SK-N-SH (cell line): ENCODE data around the gene ATF6. TPM values are rescaled to one million over a fixed set of nuclear protein-coding genes. Genes with fewer than 3 reads are reported as not detected.

Experiments used
- CTCF ChIA-PET: fragments of 300-600, 350-600 bp; formaldehyde crosslinking; extraction: SDS; loops from one replicate; lab custom pipeline; 2021; lab: Yijun Ruan, JAX
- POLR2A ChIA-PET: fragments of 350-600 bp; sonication (Branson Sonifier 250); formaldehyde crosslinking; extraction: SDS; loops from one replicate; lab custom pipeline; 2020; ENCODE audit warnings: antibody characterized with exemption, inconsistent platforms; lab: Yijun Ruan, JAX
- DNase-seq: peaks from one replicate; pipeline ENCODE4 v3.0.0; 2012
- H2AFZ ChIP-seq: fragments of 200-600 bp; sonication (generic); 2 replicates; pipeline ENCODE4 v1.8.1; 2016; ENCODE audit warnings: antibody characterized with exemption, mild to moderate bottlenecking, low read depth
- H3F3A ChIP-seq: fragments of 200-600 bp; sonication (generic); replicated peaks from 2 replicates; pipeline ENCODE3; 2016; ENCODE audit warnings: antibody characterized with exemption, mild to moderate bottlenecking; ENCODE audit not compliant: insufficient read depth
- H3K27ac ChIP-seq, 2 experiments: fragments of 200-500 bp in 1 of 2; fragments of 200-600 bp in 1 of 2; sonication (Bioruptor generic) in 1 of 2; sonication (generic), shearing (Covaris generic) in 1 of 2; 2 replicates each; pipeline versions ENCODE4 v1.5.1 to v1.6.1; 2014 to 2016; ENCODE audit warnings: low read depth in 2 of 2, inconsistent platforms in 1 of 2, low read length in 1 of 2, mild to moderate bottlenecking in 1 of 2, mixed read lengths in 1 of 2
- H3K27me3 ChIP-seq: fragments of 200-600 bp; sonication (generic), shearing (Covaris generic); 2 replicates; pipeline ENCODE4 v1.6.1; 2016; ENCODE audit warnings: mixed run types; ENCODE audit not compliant: insufficient read depth
- H3K36me3 ChIP-seq, 2 experiments: fragments of 200-500 bp in 1 of 2; fragments of 200-600 bp in 1 of 2; sonication (Bioruptor generic) in 1 of 2; sonication (generic) in 1 of 2; replicated peaks in 1 of 2; 2 replicates each; pipeline versions ENCODE3 to v1.5.1; 2014 to 2016; ENCODE audit warnings: low read length in 1 of 2, mild to moderate bottlenecking in 1 of 2; ENCODE audit not compliant: insufficient read depth in 2 of 2, control insufficient read depth in 1 of 2
- H3K4me1 ChIP-seq, 2 experiments: fragments of 200-500 bp in 1 of 2; fragments of 200-600 bp in 1 of 2; sonication (Bioruptor generic) in 1 of 2; sonication (generic), shearing (Covaris generic) in 1 of 2; 2 replicates each; pipeline versions ENCODE4 v1.5.1 to v1.6.1; 2014 to 2016; ENCODE audit warnings: low read depth in 1 of 2, low read length in 1 of 2, mixed run types in 1 of 2; ENCODE audit not compliant: insufficient read depth in 2 of 2, control insufficient read depth in 1 of 2
- H3K4me2 ChIP-seq: fragments of 200-600 bp; sonication (generic), shearing (Covaris generic); 2 replicates; pipeline ENCODE4 v1.6.1; 2017; ENCODE audit warnings: mixed run types
- H3K4me3 ChIP-seq, 2 experiments: fragments of 200-500 bp in 1 of 2; fragments of 200-600 bp in 1 of 2; sonication (Bioruptor generic) in 1 of 2; sonication (generic), shearing (Covaris generic) in 1 of 2; 2 replicates each; pipeline versions ENCODE4 v1.5.1 to v1.8.1; 2014 to 2016; ENCODE audit warnings: low read depth in 2 of 2, inconsistent platforms in 1 of 2, low read length in 1 of 2, mild to moderate bottlenecking in 1 of 2, mixed read lengths in 1 of 2, moderate library complexity in 1 of 2
- H3K79me2 ChIP-seq: fragments of 200-600 bp; sonication (generic); 2 replicates; pipeline ENCODE4 v1.8.1; 2017; ENCODE audit warnings: mild to moderate bottlenecking; ENCODE audit not compliant: insufficient read depth
- H3K9ac ChIP-seq: fragments of 200-600 bp; sonication (generic); 2 replicates; pipeline ENCODE4 v1.6.1; 2017; ENCODE audit warnings: mixed run types
- H3K9me2 ChIP-seq: fragments of 200-600 bp; sonication (generic); 2 replicates; pipeline ENCODE4 v1.6.1; 2017; ENCODE audit warnings: mixed run types
- H3K9me3 ChIP-seq: fragments of 200-600 bp; sonication (generic); 2 replicates; pipeline ENCODE4 v1.6.1; 2017; ENCODE audit warnings: mixed run types, mild to moderate bottlenecking, moderate library complexity
- H4K20me1 ChIP-seq: fragments of 200-600 bp; sonication (generic); 2 replicates; pipeline ENCODE4 v1.6.1; 2017; ENCODE audit warnings: mild to moderate bottlenecking, mixed run types; ENCODE audit not compliant: insufficient read depth
- ELF1 ChIP-seq: IDR thresholded peaks from 2 replicates; pipeline ENCODE4 v1.4.0; 2012
- EP300 ChIP-seq, 2 experiments: IDR thresholded peaks; 2 replicates each; pipeline versions ENCODE4 v1.4.0 to v1.6.1; 2012; ENCODE audit warnings: borderline replicate concordance in 1 of 2, low read depth in 1 of 2, low read length in 1 of 2
- GABPA ChIP-seq: IDR thresholded peaks from 2 replicates; pipeline ENCODE4 v1.4.0; 2012; ENCODE audit warnings: low read depth, mild to moderate bottlenecking
- JUND ChIP-seq: IDR thresholded peaks from 2 replicates; pipeline ENCODE4 v1.4.0; 2012
- MXI1 ChIP-seq: IDR thresholded peaks from 2 replicates; pipeline ENCODE4 v1.6.1; 2012; ENCODE audit warnings: mild to moderate bottlenecking, low read depth, low read length, improper control_type of control experiment
- NFIC ChIP-seq: IDR thresholded peaks from 2 replicates; pipeline ENCODE4 v1.4.0; 2012; ENCODE audit warnings: borderline replicate concordance
- PBX3 ChIP-seq: IDR thresholded peaks from 2 replicates; pipeline ENCODE4; 2012
- RAD21 ChIP-seq: IDR thresholded peaks from 2 replicates; pipeline ENCODE4 v1.6.1; 2012; ENCODE audit warnings: mild to moderate bottlenecking, low read length
- RFX5 ChIP-seq: IDR thresholded peaks from 2 replicates; pipeline ENCODE4 v1.6.1; 2012; ENCODE audit warnings: mild to moderate bottlenecking, improper control_type of control experiment, low read length
- RXRA ChIP-seq: IDR thresholded peaks from 2 replicates; pipeline ENCODE4 v1.4.0; 2012; ENCODE audit warnings: low read depth, mild to moderate bottlenecking, borderline replicate concordance
- SIN3A ChIP-seq: IDR thresholded peaks from 2 replicates; pipeline ENCODE4 v1.6.1; 2012; ENCODE audit warnings: low read depth, mild to moderate bottlenecking, low read length, moderate library complexity, borderline replicate concordance
- TCF12 ChIP-seq: IDR thresholded peaks from 2 replicates; pipeline ENCODE4 v1.4.0; 2012
- WGBS: methylation state at CpG from one replicate; pipeline ENCODE4 v1.1.6; 2017; ENCODE audit warnings: low lambda C conversion rate; 5-methylcytosine and 5-hydroxymethylcytosine counted together
- polyA plus RNA-seq, 3 experiments: library from polyadenylated mRNA; depleted of rRNA; stranded (reverse); fragments of >200 nt; gene quantifications; 2 replicates each; pipeline ENCODE4 v1.2.3, GENCODE V29; 2012
- TF ChIP-seq, protein P1 (sequence below): fragments of 200-600 bp; sonication (generic); IDR thresholded peaks from 2 replicates; pipeline ENCODE4 v1.6.1; 2017; ENCODE audit warnings: antibody characterized with exemption, mild to moderate bottlenecking, moderate library complexity
- TF ChIP-seq, protein P2 (sequence below): IDR thresholded peaks from 2 replicates; pipeline ENCODE4 v1.4.0; 2012; ENCODE audit warnings: low read depth, borderline replicate concordance
- TF ChIP-seq, protein P3 (sequence below): fragments of 150-350 bp; IDR thresholded peaks from 2 replicates; pipeline ENCODE4 v1.6.1; 2016; ENCODE audit warnings: mild to moderate bottlenecking, low read depth, low read length
- TF ChIP-seq, protein P4 (sequence below): IDR thresholded peaks from 2 replicates; pipeline ENCODE4 v1.4.0; 2012; ENCODE audit warnings: low read depth

ATF6 gene
- polyA plus RNA-seq, 1 of the 3 experiments (the other 2 are of a cell fraction): 8.8 TPM

- Histone ChIP-seq H3K4me3 (no peak overlapping the region), H4K20me1 (no peaks in the 10 kb centered on the region), H3K36me3 (peaks cover under 1 to 4% of the 10 kb centered on the region in 2 experiments), H3K27ac (no peak overlapping the region), H3K9me3 (no peaks in the 10 kb centered on the region), H3K4me1 (no peaks in the 10 kb centered on the region), H3K4me2 (no peak overlapping the region), H3K9me2 (no peaks in the 10 kb centered on the region), H3K9ac (no peak overlapping the region), H2AFZ (no peak overlapping the region), H3F3A (no peaks in the 10 kb centered on the region), H3K27me3 (no peaks in the 10 kb centered on the region), H3K79me2 (no peaks in the 10 kb centered on the region)
- CTCF ChIA-PET: interaction anchor here (2.1 kb wide), 1 partner anchor 48 kb away, joined by 6 read pairs; no protein-coding TSS in a partner anchor
- no peak for DNase-seq
- 49% methylated on average over 5 of the region's 5 CpGs for WGBS
- POLR2A ChIA-PET: no interaction called here
- TF ChIP-seq RAD21: no peak
- TF ChIP-seq, protein P1, sequence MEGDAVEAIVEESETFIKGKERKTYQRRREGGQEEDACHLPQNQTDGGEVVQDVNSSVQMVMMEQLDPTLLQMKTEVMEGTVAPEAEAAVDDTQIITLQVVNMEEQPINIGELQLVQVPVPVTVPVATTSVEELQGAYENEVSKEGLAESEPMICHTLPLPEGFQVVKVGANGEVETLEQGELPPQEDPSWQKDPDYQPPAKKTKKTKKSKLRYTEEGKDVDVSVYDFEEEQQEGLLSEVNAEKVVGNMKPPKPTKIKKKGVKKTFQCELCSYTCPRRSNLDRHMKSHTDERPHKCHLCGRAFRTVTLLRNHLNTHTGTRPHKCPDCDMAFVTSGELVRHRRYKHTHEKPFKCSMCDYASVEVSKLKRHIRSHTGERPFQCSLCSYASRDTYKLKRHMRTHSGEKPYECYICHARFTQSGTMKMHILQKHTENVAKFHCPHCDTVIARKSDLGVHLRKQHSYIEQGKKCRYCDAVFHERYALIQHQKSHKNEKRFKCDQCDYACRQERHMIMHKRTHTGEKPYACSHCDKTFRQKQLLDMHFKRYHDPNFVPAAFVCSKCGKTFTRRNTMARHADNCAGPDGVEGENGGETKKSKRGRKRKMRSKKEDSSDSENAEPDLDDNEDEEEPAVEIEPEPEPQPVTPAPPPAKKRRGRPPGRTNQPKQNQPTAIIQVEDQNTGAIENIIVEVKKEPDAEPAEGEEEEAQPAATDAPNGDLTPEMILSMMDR: no peak
- TF ChIP-seq PBX3: no peak
- no peak for TF ChIP-seq GABPA
- TF ChIP-seq, protein P2, sequence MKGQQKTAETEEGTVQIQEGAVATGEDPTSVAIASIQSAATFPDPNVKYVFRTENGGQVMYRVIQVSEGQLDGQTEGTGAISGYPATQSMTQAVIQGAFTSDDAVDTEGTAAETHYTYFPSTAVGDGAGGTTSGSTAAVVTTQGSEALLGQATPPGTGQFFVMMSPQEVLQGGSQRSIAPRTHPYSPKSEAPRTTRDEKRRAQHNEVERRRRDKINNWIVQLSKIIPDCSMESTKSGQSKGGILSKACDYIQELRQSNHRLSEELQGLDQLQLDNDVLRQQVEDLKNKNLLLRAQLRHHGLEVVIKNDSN: no peak
- TF ChIP-seq EP300 (IDR thresholded peaks at IDR 0.05; ENCODE audit: borderline replicate concordance in 1 of 2, low read depth in 1 of 2, low read length in 1 of 2): no peak
- no peak for TF ChIP-seq RXRA
- TF ChIP-seq NFIC: no peak
- TF ChIP-seq SIN3A: no peak
- no peak for TF ChIP-seq JUND
- no peak for TF ChIP-seq RFX5
- TF ChIP-seq, protein P3, sequence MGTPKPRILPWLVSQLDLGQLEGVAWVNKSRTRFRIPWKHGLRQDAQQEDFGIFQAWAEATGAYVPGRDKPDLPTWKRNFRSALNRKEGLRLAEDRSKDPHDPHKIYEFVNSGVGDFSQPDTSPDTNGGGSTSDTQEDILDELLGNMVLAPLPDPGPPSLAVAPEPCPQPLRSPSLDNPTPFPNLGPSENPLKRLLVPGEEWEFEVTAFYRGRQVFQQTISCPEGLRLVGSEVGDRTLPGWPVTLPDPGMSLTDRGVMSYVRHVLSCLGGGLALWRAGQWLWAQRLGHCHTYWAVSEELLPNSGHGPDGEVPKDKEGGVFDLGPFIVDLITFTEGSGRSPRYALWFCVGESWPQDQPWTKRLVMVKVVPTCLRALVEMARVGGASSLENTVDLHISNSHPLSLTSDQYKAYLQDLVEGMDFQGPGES: no peak
Observed at GRCh38 chr1:161988413-161988812, 222.3 kb downstream of the ATF6 start.

- H3K36me3 ChIP-seq: peaks cover 2 to 4% of the 10 kb centered on the region in 2 experiments
- H3K27me3 ChIP-seq: no peaks in the 10 kb centered on the region
- H3K27ac ChIP-seq: no peak overlapping the region
- ChIA-PET CTCF (interaction anchor here (2.1 kb wide), 1 partner anchor 48 kb away, joined by 6 read pairs; no protein-coding TSS in a partner anchor), POLR2A (no interaction called here)
- no peak overlapping the region for H3K9ac ChIP-seq
- H3F3A ChIP-seq: no peaks in the 10 kb centered on the region
- DNase-seq: no peak
- H2AFZ ChIP-seq: no peak overlapping the region
- no peak overlapping the region for H3K4me2 ChIP-seq
- no peaks in the 10 kb centered on the region for H3K9me3 ChIP-seq
- no peak overlapping the region for H3K4me3 ChIP-seq
- H4K20me1 ChIP-seq: no peaks in the 10 kb centered on the region
- H3K79me2 ChIP-seq: no peaks in the 10 kb centered on the region
- H3K4me1 ChIP-seq: peaks cover 0 to 5% of the 10 kb centered on the region in 2 experiments; a peak in 1 of 4 replicates
- H3K9me2 ChIP-seq: no peaks in the 10 kb centered on the region
- TF ChIP-seq MXI1 (no peak), JUND (no peak), RXRA (no peak), TCF12 (no peak), PBX3 (no peak), ELF1 (no peak)
- TF ChIP-seq, protein P4, sequence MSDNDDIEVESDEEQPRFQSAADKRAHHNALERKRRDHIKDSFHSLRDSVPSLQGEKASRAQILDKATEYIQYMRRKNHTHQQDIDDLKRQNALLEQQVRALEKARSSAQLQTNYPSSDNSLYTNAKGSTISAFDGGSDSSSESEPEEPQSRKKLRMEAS: no peak
- TF ChIP-seq, protein P3: no peak
Observed at GRCh38 chr1:161989108-161989507, 223.0 kb downstream of the ATF6 start.
